ENCODE data around the gene USP13.

The USP13 gene, protein sequence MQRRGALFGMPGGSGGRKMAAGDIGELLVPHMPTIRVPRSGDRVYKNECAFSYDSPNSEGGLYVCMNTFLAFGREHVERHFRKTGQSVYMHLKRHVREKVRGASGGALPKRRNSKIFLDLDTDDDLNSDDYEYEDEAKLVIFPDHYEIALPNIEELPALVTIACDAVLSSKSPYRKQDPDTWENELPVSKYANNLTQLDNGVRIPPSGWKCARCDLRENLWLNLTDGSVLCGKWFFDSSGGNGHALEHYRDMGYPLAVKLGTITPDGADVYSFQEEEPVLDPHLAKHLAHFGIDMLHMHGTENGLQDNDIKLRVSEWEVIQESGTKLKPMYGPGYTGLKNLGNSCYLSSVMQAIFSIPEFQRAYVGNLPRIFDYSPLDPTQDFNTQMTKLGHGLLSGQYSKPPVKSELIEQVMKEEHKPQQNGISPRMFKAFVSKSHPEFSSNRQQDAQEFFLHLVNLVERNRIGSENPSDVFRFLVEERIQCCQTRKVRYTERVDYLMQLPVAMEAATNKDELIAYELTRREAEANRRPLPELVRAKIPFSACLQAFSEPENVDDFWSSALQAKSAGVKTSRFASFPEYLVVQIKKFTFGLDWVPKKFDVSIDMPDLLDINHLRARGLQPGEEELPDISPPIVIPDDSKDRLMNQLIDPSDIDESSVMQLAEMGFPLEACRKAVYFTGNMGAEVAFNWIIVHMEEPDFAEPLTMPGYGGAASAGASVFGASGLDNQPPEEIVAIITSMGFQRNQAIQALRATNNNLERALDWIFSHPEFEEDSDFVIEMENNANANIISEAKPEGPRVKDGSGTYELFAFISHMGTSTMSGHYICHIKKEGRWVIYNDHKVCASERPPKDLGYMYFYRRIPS

DNA sequence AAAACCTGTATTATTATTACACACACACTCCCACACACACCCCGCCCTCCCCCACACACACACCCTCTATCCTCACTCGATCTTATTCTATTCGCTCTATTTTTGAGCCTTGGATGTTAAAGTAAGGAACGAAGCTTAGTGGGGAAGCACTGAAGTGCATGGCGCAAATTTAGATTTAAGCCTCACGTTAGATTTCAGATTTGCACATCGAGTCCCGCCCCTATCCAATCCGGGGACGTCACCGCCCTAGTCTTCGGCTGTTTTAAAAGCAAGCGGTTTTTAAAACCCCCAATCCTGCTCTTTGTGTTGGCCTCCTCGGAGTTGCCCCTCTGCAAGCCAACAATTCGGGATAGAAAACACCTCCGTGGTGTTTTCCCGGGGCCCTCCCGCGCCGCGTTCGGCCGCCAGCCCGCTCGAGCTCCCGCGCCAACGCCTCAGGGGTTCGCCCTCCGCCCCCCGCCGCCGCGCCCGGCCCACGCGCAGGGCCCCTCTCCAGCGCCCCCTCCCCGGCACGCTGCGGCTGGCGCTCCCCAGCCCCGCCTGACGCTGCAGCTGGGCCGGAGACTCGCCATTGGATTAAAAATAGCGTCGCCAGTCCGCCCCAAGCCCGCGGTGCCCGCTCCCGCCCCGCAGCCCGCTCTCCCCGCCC is at the start of gene USP13:
Gene USP13, plus strand, starts transcription at position 594 of the 649 bp plus-strand sequence. CDS start 186 bp downstream, outside the sequence.
- TF ChIP-seq, protein P1, sequence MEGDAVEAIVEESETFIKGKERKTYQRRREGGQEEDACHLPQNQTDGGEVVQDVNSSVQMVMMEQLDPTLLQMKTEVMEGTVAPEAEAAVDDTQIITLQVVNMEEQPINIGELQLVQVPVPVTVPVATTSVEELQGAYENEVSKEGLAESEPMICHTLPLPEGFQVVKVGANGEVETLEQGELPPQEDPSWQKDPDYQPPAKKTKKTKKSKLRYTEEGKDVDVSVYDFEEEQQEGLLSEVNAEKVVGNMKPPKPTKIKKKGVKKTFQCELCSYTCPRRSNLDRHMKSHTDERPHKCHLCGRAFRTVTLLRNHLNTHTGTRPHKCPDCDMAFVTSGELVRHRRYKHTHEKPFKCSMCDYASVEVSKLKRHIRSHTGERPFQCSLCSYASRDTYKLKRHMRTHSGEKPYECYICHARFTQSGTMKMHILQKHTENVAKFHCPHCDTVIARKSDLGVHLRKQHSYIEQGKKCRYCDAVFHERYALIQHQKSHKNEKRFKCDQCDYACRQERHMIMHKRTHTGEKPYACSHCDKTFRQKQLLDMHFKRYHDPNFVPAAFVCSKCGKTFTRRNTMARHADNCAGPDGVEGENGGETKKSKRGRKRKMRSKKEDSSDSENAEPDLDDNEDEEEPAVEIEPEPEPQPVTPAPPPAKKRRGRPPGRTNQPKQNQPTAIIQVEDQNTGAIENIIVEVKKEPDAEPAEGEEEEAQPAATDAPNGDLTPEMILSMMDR (conservative IDR thresholded peaks at IDR 0.05): peak; percentile 43
- no peak for TF ChIP-seq ZFX (IDR thresholded peaks at IDR 0.05)

DNA sequence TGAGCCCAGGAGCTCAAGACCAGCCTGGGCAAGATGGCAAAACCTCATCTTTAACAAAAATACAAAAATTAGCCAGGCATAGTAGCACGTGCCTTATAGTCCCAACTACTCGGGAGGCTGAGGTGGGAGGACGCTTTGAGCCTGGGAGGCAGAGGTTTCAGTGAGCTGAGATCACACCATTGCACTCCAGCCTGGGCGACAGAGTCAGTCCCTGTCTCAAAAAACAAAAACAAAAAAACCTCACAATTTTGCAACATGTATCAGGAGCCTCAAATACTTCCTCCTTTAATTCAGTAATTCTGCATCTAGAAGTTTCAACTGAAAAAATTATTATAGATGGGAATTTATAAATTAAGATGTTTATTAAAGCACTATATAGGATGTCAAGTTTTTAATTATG is 49.5 kb upstream of the USP13 start:
- TF ChIP-seq ZFX (IDR thresholded peaks at IDR 0.05): no peak
- TF ChIP-seq, protein P1 (conservative IDR thresholded peaks at IDR 0.05): no peak
- peak overlapping the region; percentile 8; the same call in 1 of the 2 replicates for H3K27ac ChIP-seq

More for the DNA sequence above, at the start of gene USP13:
- peak within 1 kb of the TSS; percentile 87 for H3K27ac ChIP-seq

DNA sequence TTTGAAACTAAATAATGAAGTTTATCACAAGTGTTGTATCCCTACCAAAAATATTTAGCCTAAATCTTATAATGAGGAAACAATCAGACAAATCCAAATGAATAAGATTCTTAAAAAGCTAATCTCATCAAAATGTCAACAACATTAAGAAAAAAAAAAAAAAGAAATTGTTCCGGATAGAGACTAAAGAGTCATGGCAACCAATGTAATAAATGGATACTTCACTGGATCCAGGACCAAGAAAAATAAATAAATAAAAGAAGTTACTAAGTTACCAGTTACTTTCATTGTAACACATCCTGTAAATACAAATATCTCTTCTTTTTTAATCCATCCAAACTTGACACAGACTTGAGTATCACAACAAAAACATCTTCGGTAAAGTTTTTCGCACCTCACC is 49.0 kb upstream of the USP13 start:
- TF ChIP-seq, protein P1 (conservative IDR thresholded peaks at IDR 0.05): no peak
- TF ChIP-seq ZFX (IDR thresholded peaks at IDR 0.05): no peak
- H3K27ac ChIP-seq: peak overlapping the region; percentile 93

DNA sequence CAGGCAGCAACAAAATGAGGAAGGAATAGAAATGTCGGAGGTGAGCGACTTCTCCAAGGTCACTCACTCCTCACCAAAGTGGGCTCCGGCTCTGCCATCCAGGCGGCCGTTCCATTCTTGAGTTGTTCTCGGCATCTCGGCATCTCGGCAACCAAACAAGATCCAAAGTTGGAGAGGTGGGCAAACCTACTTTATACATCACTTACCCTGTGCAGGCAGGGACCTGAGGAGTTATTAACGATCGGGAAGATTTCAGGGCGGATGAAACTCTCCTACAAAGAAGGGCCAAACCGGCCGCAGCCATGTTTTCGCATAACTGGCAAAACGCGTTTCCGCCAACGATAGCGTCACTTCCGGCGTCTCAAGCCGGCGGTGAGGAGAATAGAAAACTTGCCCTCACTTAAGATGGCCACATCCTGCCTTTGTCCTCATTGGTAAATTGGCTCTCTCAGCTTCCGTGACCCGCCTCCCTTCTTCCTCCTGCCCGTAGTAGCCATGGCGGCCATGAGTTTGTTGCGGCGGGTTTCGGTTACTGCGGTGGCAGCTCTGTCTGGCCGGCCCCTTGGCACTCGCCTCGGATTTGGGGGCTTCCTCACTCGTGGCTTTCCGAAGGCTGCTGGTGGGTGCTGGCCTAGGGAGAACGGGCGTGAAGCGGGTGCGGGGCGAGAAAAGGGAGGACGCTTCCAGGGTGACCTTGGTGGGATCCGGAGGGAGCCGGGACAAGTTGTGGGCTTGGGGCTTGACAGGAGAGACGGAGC is 48.3 kb upstream of the USP13 start, which contains the start of the genes MRPL47 and NDUFB5:
Gene MRPL47, minus strand, starts transcription at position 318 of the 758 bp plus-strand sequence. Its CDS starts 14 bp downstream, at position 304.
Gene NDUFB5, plus strand, starts transcription at position 474 of the 758 bp plus-strand sequence. Its CDS starts 22 bp downstream, at position 496.
- peak; percentile 32; the same call in 1 of the 2 replicates for TF ChIP-seq ZFX (IDR thresholded peaks at IDR 0.05)
- TF ChIP-seq, protein P1 (conservative IDR thresholded peaks at IDR 0.05): no peak
- H3K27ac ChIP-seq: peak within 1 kb of the TSS; percentile 93

DNA sequence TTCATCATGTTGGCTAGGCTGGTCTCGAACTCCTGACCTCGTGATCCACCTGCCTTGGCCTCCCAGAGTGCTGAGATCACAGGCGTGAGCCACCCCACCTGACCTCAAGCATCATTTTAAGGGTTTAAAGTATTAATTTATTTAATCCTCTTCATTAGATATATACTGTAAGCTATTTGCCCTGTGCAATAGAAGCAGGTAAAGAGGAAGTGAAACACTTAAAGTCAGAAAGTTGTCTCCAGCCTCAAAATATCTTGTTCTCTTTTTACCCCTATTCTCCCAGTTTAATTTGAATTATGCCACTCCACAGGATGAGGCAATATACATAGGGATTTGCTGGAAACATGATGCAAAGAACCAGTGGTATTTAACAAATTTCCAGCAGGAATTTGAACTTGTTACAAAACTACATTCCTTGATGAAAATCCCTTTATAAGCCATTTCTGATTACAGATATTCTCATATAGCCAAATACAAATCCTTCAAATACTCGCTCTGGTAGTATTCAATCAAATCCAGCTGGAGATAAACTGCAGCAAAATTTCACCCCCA is 46.2 kb upstream of the USP13 start:
- no peak overlapping the region for H3K27ac ChIP-seq
- no peak for TF ChIP-seq ZFX (IDR thresholded peaks at IDR 0.05)
- TF ChIP-seq, protein P1 (conservative IDR thresholded peaks at IDR 0.05): no peak
